ENCODE results near the gene ACTR1A.
"Not testable (repeated sequence)": the region's sequence is repeated elsewhere in the genome, so short reads cannot be mapped to it uniquely, and the experiment has no call there.

ACTR1A gene

DNA sequence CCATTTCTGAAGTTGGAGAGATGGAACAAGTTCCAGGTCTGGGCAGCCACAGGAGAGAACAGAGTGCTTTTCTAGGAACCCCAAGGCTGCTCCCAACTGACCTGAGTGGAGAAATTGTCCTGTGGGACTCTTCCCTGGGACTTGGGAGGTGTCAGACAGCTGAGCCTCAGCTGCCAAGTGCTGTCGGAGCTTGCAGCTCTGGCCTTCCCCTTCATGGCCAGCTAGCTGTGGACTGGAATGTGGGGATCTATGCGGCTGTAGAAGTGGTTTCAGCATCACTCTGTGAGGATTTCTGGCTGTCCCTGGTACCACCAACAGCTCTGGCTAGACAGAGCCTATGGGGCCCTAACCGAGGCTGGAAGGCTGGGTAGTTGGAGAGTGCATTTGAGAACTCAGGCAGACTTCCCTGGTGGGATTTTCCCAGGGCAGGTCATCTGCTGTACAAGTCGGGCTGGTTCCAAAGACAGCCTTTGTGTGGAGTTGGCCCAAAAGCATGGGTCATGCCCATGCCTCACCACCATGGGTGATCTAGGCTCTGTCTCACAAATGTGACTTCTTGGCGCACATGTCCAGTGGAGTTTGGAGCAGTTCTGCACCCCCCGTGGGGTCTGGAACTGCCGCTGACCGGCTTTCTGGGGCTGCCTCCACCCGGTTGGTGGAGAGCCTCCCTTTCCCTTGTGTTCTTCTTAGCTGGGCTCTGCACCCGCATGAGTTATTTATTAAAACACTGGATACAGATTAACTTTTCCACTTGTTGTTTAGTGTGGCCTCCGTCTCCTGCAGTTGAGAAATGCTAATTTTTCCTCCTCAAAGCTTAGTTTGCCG lies 12.2 kb upstream of the ACTR1A start:
- no peak for DNase-seq

DNA sequence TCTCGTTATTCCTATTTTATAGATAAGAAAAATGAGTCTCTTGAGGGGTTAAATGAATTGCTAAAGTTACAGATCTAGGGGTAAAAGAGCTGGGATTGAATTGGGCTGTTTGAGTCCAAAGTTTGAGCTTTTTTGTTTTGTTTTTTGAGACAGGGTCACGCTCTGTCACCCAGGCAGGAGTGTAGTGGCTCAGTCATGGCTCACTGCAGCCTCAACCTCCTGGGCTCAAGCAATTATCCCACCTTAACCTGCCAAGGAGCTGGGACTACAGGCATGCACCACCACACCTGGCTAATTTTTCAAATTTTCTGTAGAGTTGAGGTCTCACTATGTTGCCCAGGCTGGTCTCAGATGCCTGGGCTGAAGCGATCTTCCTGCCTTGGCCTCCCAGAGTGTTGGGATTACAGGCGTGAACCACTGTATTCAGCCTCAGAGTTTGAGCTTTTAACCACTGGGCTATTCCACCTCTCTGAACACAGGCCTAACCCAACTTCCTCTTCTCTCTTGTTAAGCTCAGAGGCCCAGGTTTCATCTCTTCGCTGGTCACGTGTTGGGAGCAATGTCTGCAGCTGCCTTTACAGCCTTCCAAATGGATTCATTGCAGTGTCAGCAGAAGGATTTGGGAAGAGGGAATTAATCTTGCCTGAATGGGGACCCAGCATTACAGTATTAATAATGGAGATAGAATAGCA lies 9.2 kb upstream of the ACTR1A start:
- DNase-seq, result no peak

GRCh38 chr10:102509387-102509786 lies 6.9 kb upstream of the ACTR1A start:
- DNase-seq, result no peak

DNA sequence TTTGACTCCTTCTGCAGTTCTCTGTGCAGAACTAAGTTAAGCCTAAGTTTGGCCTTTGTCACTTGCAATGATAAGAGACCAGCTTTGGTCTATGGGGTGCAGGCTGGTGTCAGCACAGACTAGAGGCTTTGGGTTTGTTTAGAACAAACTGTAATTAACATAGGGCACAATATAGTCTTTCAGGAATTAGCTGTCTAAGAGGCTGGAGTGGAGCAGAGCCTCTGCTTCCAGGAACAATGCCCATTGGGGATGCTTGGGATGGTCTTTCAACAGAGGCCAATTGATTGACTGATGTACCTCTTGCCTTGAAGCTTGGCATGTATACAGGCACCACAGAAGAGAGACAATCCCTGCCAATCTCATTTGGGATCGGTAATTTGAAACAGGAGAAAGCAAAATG lies 6.0 kb upstream of the ACTR1A start:
- DNase-seq, result no peak

GRCh38 chr10:102507521-102507920 lies 5.0 kb upstream of the ACTR1A start:
- no peak for DNase-seq

DNA sequence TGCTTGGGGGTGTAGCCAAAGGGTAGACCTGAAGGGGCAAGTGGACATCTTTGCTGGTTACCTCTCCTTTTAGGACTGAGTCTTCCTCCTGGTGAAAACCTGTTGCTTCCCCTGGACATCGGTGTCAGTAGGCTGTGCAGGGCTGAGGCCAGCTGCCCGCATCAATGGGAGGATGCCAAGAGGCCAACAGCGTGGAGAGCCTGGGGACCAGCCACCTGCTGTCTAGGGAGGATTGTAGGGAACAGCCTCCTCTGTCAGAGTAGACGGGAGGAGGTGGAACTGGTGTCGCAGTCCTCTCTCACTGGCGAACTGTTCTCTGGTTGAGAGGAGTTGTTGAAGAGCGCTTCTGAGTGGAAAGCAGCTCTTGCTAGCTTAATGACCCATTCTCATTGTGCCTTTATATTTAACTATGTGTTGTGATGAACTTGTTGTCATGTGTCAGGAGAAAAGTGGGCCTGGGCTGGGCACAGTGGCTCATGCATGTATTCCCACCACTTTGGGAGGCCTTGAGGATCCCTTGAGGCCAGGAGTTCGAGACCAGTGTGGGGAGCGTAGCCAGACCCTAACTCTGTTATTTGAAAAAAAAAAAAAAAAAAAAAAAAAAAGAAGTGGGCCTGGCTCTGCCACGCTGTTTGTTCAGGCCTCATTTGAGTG lies 3.1 kb upstream of the ACTR1A start:
- DNase-seq, result peak; percentile 54

GRCh38 chr10:102504976-102505300 lies 2.4 kb upstream of the ACTR1A start:
- DNase-seq, result no peak

DNA sequence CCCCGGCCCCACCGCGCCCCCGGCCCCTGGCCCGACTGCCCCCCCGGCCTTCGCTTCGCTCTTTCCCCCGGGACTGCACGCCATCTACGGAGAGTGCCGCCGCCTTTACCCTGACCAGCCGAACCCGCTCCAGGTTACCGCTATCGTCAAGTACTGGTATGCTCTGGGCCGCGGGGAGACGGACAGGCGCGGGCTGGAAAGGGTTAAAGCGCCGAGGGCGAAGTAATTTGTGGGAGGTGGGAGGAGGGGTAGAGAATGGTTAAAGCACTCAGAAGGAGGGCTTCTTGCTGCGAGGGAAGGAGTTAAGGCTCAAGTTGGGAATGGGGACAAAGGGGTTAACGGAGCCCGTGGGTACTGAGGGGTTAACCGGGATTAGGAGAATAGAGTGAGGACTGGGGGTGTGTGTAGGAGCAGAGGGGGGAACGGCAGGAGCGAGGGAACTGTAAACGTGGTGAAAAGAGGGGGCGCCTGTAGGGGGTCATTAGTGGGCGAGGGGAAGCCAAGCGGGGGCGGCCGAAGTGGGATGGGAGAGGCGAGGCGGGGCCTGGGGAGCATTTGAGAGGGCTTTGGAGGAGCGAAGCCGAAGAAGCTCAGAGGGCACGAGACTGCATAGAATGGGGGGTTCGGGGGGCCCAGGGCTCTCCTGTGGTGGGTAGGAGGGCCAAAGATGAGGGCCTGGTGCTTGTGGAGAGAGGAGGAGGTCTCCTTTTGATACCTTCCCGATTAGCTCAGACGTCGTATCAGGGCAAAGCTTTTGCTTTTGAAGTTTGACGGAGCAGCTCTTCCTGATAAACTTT lies 1.9 kb upstream of the ACTR1A start:
- no peak for DNase-seq

DNA sequence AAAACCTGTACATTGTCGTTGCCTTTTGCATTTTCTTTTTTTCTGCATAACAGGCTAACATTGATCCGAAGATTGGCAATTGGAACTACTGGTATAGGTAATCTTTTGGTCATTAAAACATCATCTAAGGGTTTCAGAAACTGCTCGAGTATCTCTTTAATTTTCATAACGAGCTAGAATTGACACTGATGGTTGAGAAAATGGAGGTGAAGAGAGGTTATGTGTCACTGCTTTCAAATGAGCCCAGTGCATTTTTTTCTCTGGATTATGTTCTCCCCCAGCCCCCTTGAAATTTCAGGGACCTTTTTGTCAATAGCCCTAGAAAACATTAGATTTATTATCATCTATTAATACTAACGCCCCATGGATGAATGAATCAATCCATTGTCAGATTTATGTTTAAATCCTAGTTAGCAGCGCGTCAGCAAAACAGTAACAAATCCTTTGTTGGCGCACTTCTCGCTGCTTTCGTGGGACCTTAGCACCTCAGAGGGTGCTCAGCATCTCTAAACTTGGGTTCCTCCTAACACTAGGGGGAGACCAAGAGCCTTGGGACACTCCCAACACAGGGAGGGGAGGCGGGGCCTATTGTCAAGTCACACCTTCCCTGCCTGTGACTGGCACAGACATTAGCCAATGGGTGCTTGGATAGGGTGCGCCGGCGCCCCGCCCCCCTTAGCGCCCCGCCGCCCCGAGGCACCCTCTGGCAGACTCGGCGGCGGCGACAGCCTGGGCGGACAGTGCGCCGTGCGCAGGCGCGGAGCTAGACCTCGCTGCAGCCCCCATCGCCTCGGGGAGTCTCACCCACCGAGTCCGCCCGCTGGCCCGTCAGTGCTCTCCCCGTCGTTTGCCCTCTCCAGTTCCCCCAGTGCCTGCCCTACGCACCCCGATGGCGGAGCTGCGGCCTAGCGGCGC lies 1.0 kb upstream of the ACTR1A start, which contains the start of gene SUFU:
TSS of gene SUFU (plus strand) at position 709 of the 915 bp plus-strand sequence. CDS start at position 890, 181 bp downstream.
- peak; percentile 96 for DNase-seq

DNA sequence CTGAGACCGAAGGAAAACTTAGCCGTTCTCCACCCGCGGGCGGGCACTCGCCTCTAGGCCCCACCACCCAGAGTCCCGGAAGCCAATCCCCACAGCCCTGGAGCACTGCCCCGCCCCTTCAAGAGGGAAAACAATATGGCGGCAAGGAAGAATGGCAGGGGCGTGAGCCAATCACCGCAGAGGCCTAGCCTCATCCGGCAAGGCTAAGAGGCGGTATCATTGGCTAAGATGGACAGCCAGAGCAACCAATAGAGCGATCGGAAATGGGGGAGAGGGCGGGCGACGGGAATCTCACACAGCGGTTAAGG lies 529 bp downstream of the ACTR1A start:
- peak; percentile 96 for DNase-seq

DNA sequence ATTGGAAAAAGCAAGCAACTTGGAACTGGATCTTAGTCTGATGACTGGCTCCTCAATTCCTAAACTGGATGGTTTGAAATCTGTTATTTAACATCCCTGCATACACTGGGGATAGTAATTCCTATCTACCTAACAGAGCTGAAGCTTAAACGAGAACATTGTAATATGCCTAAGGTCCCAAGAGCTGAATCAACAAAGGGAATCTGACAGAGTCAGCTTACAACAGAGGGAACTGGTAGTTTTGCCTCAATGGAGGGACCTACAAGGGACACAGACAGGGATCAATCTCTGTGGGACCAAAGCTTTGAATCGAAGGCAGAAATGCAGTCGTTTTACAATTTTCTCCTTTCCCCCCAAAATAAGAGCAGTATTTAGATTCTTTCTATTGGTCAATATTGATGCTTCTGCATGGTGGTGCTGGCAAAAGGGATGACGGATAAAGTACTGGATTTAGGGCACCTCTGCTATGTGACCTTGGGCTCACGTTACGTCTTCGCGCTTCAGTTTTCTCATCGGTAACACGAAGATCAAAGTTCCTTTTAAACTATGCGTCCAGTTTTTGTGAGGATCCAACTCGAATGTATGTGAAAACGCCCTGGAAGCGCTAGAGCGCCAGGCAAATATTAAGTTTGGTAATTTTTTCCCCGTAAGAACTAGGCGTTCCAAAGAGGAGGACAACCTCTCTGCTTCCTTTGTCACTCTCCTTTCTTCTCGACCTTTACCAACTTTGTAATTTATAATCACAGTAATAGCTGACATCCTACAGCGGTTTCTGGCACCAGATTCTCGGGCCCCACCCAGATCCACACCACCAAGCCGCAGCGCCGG lies 1.1 kb downstream of the ACTR1A start:
- no peak for DNase-seq

DNA sequence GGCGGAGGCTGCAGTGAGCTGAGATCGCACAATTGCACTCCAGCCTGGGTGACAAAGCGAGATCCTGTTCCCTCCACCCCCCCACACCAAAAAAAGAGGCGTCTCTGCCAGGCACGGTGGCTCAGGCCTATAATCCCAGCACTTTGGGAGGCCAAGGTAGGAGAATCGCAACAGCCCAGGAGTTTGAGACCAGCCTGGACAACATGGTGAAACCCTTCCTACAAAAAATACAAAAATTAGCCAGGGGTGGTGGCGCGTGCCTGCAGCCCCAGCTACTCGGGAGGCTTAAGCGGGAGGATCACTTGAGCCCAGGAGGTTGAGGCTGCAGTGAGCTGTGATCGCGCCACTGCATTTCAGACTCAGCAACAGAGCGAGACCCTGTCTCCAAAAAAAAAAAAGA lies 1.8 kb downstream of the ACTR1A start:
- not testable (repeated sequence) for DNase-seq

DNA sequence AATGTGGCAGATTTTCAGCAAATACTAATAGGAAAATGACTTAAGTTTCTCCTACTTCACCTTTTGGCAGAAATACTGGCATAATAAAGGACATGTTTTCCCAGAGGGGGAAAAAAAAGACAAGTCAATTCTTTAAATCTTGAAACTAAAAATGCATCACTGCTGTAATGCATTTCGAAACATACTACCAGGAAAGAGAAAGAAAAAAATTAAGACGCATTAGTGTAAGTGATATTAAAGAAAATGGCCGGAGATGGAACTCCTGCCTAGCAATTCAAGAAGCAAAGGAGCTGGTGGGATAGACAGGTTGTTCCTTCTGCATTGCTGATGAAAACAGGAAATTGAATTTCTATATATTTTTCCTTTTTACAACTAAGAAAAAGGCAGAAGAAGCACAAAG lies 3.2 kb downstream of the ACTR1A start:
- no peak for DNase-seq

- no peak for DNase-seq
These were observed 5.0 kb downstream of the ACTR1A start for GRCh38 chr10:102497545-102497944.

- no peak for DNase-seq
These were observed 8.7 kb downstream of the ACTR1A start for GRCh38 chr10:102493771-102494170.

DNA sequence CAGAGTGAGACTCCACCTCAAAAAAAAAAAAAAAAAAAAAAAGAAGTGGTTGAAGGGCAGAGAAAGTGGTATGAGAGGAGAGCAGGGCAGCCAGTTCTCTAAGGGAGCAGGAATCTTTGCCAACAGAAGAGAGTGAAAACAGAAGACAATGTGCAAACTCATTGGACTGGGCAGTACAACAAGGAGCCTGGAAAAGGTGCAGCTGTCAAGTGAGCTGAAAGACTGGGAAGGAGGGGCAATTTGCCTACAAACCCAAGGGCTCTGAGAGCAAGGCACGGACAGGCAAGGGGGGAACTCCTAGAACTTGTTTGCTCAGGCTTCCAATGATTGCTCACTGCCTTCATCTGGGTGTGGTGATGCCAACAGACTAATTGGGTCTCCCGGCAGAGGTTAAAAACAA lies 9.5 kb downstream of the ACTR1A start:
- DNase-seq, result no peak

GRCh38 chr10:102492344-102492939 lies 10.1 kb downstream of the ACTR1A start:
- no peak for DNase-seq

DNA sequence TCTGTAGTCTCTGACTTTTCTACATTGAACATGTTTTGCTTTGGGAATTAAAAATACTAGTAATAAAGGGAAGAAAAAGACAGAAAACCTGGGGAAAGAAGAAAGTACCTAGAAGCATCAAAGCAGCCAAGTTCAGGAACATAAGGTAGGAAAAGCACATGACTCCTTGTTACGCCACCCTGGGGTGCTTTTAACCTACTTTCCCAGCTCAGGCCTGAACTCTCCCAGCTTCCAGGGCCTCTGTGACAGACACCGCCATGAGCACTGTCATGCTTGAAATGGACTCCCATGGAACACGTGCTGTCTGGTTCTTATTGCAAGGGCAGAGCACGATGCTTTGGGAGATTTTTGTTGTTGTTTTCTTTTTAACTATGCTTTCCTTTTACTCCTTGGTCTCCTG lies 11.4 kb downstream of the ACTR1A start:
- no peak for DNase-seq

GRCh38 chr10:102485093-102485784 lies 17.3 kb downstream of the ACTR1A start:
- no peak for DNase-seq

- DNase-seq, result no peak
These were observed 18.5 kb downstream of the ACTR1A start for GRCh38 chr10:102484021-102484420.

Data from NCI-H345 (cell line).